ENCODE data around the gene TMOD3.

The TMOD3 gene

GRCh38 chr15:51908316-51908715, 78.9 kb downstream of the TMOD3 start:
- no peak for DNase-seq (ENCODE audit: low read depth)

GRCh38 chr15:51909584-51909983, 80.1 kb downstream of the TMOD3 start:
- no peak for DNase-seq (ENCODE audit: low read depth)

GRCh38 chr15:51912528-51912927, 83.1 kb downstream of the TMOD3 start:
- DNase-seq (ENCODE audit: low read depth): no peak

GRCh38 chr15:51917493-51917892, 88.0 kb downstream of the TMOD3 start:
- DNase-seq (ENCODE audit: low read depth): no peak

GRCh38 chr15:51924156-51925068, 95.0 kb downstream of the TMOD3 start:
- no peak for DNase-seq (ENCODE audit: low read depth)

GRCh38 chr15:51926809-51927208, 97.4 kb downstream of the TMOD3 start:
- no peak for DNase-seq (ENCODE audit: low read depth)

GRCh38 chr15:51931016-51931415, 101.6 kb downstream of the TMOD3 start:
- no peak for DNase-seq (ENCODE audit: low read depth)

GRCh38 chr15:51931638-51932037, 102.2 kb downstream of the TMOD3 start:
- DNase-seq (ENCODE audit: low read depth): no peak

- no peak for DNase-seq (ENCODE audit: low read depth)
Measured at GRCh38 chr15:51932161-51932560, 102.7 kb downstream of the TMOD3 start.

GRCh38 chr15:51935466-51936104, 106.1 kb downstream of the TMOD3 start:
- no peak for DNase-seq (ENCODE audit: low read depth)

- DNase-seq (ENCODE audit: low read depth): no peak
Measured at GRCh38 chr15:51936105-51936478, 106.6 kb downstream of the TMOD3 start.

- no peak for DNase-seq (ENCODE audit: low read depth)
Measured at GRCh38 chr15:51938286-51938685, 108.8 kb downstream of the TMOD3 start.

GRCh38 chr15:51939216-51939615, 109.8 kb downstream of the TMOD3 start:
- no peak for DNase-seq (ENCODE audit: low read depth)

GRCh38 chr15:51947124-51947523, 117.7 kb downstream of the TMOD3 start:
- no peak for DNase-seq (ENCODE audit: low read depth)

- DNase-seq (ENCODE audit: low read depth): no peak
Measured at GRCh38 chr15:51952805-51953204, 123.4 kb downstream of the TMOD3 start.

GRCh38 chr15:51955504-51955903, 126.1 kb downstream of the TMOD3 start:
- DNase-seq (ENCODE audit: low read depth): no peak

Data from stimulated activated CD8-positive, alpha-beta memory T cell treated with anti-CD3 and anti-CD28 coated beads, Interleukin-7, amount 100 ng/mL, for 24 hours (primary cell).